Testis (tissue), 3 donors: ENCODE measurements around the gene NPAS2. TPM values are rescaled to one million over a fixed set of nuclear protein-coding genes. Genes with fewer than 3 reads are reported as not detected.

ENCODE experiments used
- DNase-seq: peaks from one replicate; pipeline ENCODE4 v3.0.0-alpha.2; 2019
- H3K27ac ChIP-seq, 2 donors: fragments of 200-600 bp; sonication (generic); one replicate each; pipeline ENCODE4 v1.5.1; 2019
- H3K27me3 ChIP-seq: fragments of 200-600 bp; sonication (generic); one replicate; pipeline ENCODE4 v1.5.1; 2019
- H3K36me3 ChIP-seq: fragments of 200-600 bp; sonication (generic); one replicate; pipeline ENCODE4 v1.5.1; 2017; ENCODE audit warnings: low read depth; ENCODE audit errors: missing control alignments
- H3K4me1 ChIP-seq: fragments of 200-600 bp; sonication (generic); one replicate; pipeline ENCODE4 v1.5.1; 2019
- H3K4me3 ChIP-seq, 2 donors: fragments of 200-600 bp; sonication (generic); one replicate each; pipeline ENCODE4 v1.5.1; 2017 to 2019
- H3K9me3 ChIP-seq: fragments of 200-600 bp; sonication (generic); one replicate; pipeline ENCODE4 v1.5.1; 2017
- POLR2A ChIP-seq: fragments of 450-650 bp; IDR thresholded peaks from one replicate; pipeline ENCODE4 v1.6.1; 2017; ENCODE audit warnings: antibody characterized with exemption, mild to moderate bottlenecking, moderate library complexity
- WGBS, 2 donors: methylation state at CpG; one replicate each; pipeline ENCODE4 v1.1.5; 2018; 5-methylcytosine and 5-hydroxymethylcytosine counted together
- intact Hi-C: fragments of 100-400 bp; cut with DNase I; formaldehyde crosslinking; loops from one replicate; pipeline ENCODE4 v1.15.1; 2023; ENCODE audit warnings: low total_unique reads
- polyA plus RNA-seq: library from polyadenylated mRNA; stranded (reverse); fragments of 350-450 nt; fragmentation: Illumina TruSeq; extraction: RNeasy Lipid Tissue Mini Kit (QIAGEN cat#74804); gene quantifications from one replicate; pipeline ENCODE4 v1.2.3, GENCODE V29; 2014; ENCODE audit warnings: low read depth, low replicate concordance; ENCODE audit not compliant: insufficient read depth
- total RNA-seq, 2 donors: library from RNA; depleted of rRNA; stranded (reverse); fragments of >200 nt; gene quantifications; one replicate each; pipeline ENCODE4 v1.2.3, GENCODE V29; 2016
- TF ChIP-seq, protein P1 (sequence below), 3 experiments: fragments of 450-650 bp in 2 of 3; fragments of 200-600 bp in 1 of 3; sonication (generic) in 1 of 3; IDR thresholded peaks; one replicate each; pipeline ENCODE4 v1.5.1; 2016 to 2019; ENCODE audit warnings: antibody characterized with exemption in 3 of 3, mild to moderate bottlenecking in 2 of 3, moderate library complexity in 1 of 3

NPAS2 gene
- total and polyA plus RNA-seq, 3 donors from 2014 or later, result 20.4 to 64.2 (median 46.7) TPM

DNA sequence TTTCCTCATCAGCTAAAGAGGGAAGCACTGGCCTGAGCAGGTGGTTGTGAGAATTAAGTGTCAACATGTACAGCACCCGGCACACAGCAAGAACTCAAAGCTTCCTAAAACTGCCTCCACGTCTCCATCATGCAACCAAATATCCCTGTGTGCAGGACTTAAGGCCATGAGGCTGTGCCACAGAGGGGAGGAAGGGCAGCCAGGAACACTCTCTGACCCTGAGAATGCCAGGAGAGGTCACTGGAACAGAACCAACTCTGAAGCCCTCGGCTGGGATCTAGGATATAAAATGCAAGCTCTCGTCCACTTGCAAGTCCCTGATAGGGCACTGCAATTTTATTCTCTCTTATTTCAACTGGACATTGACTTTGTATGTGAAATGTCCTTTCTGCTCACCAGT is 12.2 kb upstream of the NPAS2 start:
- no peak for DNase-seq
- Histone ChIP-seq H3K9me3 (no peaks in the 10 kb centered on the region), H3K27me3 (no peaks in the 10 kb centered on the region), H3K36me3 (no peaks in the 10 kb centered on the region), H3K4me1 (no peaks in the 10 kb centered on the region), H3K27ac (no peak overlapping the region), H3K4me3 (no peak overlapping the region)
- TF ChIP-seq, protein P1, sequence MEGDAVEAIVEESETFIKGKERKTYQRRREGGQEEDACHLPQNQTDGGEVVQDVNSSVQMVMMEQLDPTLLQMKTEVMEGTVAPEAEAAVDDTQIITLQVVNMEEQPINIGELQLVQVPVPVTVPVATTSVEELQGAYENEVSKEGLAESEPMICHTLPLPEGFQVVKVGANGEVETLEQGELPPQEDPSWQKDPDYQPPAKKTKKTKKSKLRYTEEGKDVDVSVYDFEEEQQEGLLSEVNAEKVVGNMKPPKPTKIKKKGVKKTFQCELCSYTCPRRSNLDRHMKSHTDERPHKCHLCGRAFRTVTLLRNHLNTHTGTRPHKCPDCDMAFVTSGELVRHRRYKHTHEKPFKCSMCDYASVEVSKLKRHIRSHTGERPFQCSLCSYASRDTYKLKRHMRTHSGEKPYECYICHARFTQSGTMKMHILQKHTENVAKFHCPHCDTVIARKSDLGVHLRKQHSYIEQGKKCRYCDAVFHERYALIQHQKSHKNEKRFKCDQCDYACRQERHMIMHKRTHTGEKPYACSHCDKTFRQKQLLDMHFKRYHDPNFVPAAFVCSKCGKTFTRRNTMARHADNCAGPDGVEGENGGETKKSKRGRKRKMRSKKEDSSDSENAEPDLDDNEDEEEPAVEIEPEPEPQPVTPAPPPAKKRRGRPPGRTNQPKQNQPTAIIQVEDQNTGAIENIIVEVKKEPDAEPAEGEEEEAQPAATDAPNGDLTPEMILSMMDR (IDR thresholded peaks at IDR 0.05), result no peak
- intact Hi-C loops, result no loop called here
- 72 to 81% methylated on average over 4 of the region's 4 CpGs for WGBS, 2 donors

DNA sequence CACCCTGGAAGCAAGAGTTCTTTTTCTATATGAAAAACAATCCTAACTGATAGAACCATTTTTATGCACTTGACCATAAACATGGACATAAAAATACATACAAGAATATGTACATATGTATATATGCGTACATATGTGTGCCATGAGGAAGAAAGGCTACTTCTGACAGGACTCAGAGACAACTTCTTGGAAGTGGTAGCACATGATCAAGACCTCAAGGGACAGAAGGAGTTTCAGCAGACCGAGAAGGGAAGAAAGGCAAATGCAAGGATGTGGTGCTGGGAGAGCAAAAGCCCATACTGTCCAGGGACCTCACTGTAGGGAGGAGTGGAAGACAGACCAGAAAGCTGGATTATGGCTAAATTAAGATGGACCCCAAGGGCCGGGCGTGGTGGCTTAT is 11.4 kb upstream of the NPAS2 start:
- no peak overlapping the region for H3K4me3 ChIP-seq
- no peak overlapping the region for H3K27ac ChIP-seq
- H3K27me3 ChIP-seq, result no peaks in the 10 kb centered on the region
- no peaks in the 10 kb centered on the region for H3K9me3 ChIP-seq
- TF ChIP-seq POLR2A, result no peak
- TF ChIP-seq, protein P1 (IDR thresholded peaks at IDR 0.05), result no peak
- WGBS, 2 donors, result 95 to 97% methylated on average over 4 of the region's 4 CpGs
- intact Hi-C loops, result no loop called here
- no peaks in the 10 kb centered on the region for H3K36me3 ChIP-seq
- DNase-seq, result no peak
- H3K4me1 ChIP-seq, result peaks cover 5% of the 10 kb centered on the region

DNA sequence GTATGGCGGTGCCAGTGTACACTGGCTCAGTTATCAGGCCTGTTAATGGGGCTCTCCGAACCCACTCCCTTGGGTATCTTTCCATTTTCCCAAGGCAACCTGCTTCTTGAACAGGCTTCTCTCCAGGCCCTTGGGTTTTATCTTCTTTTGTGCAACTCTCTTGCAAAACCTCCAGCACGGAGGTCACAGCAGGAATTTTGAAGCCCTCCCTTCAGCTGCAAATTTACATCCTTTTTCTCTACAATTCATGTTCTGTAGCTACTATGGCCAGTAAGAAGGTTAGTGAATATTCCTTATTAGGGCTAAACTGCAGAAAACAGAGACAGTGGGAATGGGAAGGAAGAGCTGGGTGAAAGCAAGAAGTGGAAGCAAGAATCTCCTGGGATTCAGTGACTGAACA is 10.4 kb upstream of the NPAS2 start:
- H3K4me1 ChIP-seq, result peaks cover 9% of the 10 kb centered on the region
- intact Hi-C loops, result no loop called here
- no peak overlapping the region for H3K27ac ChIP-seq
- 68 to 76% methylated on average over 3 of the region's 3 CpGs for WGBS, 2 donors
- H3K9me3 ChIP-seq, result no peaks in the 10 kb centered on the region
- no peaks in the 10 kb centered on the region for H3K36me3 ChIP-seq
- no peaks in the 10 kb centered on the region for H3K27me3 ChIP-seq
- no peak for DNase-seq
- TF ChIP-seq, protein P1 (IDR thresholded peaks at IDR 0.05), result no peak
- no peak for TF ChIP-seq POLR2A
- no peak overlapping the region for H3K4me3 ChIP-seq

DNA sequence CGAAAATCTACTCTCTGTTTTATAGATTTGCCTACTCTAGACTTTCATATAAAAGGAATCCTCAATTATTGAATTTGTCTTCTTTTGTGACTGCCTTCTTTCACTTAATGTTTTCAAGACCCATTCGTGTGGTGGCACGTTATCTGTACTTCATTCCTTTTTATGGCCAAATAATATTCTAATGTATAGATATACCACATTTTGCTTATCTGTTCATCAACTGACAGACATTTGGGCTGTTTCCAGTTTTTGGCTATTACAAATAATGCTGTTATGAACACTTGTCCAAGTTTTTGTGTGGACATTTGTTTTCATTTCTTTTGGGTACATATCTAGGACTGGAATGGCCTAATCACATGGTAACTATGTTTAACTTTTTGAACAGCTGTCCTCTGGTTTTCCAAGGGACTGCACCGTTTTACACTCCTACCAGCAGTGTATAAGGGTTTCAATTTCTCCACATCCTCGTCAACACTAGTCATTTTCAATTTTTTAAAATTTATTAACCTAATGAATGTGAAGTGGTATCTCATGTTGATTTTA is 9.3 kb upstream of the NPAS2 start:
- no peaks in the 10 kb centered on the region for H3K36me3 ChIP-seq
- no peak overlapping the region for H3K27ac ChIP-seq
- TF ChIP-seq POLR2A, result no peak
- TF ChIP-seq, protein P1 (IDR thresholded peaks at IDR 0.05), result no peak
- no peaks in the 10 kb centered on the region for H3K27me3 ChIP-seq
- 86 to 87% methylated on average over 5 of the region's 5 CpGs for WGBS, 2 donors
- DNase-seq, result no peak
- no peaks in the 10 kb centered on the region for H3K9me3 ChIP-seq
- peaks cover 9% of the 10 kb centered on the region for H3K4me1 ChIP-seq
- intact Hi-C loops, result no loop called here
- no peak overlapping the region for H3K4me3 ChIP-seq

DNA sequence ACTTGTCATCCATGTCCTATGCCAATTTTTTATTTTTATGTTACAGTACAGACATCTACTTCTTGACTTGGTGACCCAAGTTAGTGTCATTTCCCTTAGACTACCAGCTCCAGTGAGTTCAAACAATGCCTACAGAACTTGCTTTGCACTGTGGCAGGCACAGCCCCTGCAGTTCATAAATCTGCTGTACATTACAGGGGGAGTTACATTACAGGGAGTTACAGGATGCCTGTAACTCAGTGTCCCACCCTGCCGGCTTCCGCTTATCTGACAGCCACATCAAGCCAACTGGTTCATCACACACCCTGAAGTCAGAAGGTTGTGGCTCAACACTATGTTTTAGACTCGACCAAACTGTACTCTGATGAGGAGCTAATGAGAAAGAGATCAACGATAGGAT is 7.8 kb upstream of the NPAS2 start:
- Histone ChIP-seq H3K27ac (no peak overlapping the region), H3K36me3 (no peaks in the 10 kb centered on the region), H3K27me3 (no peaks in the 10 kb centered on the region), H3K4me3 (no peak overlapping the region), H3K9me3 (no peaks in the 10 kb centered on the region), H3K4me1 (peaks cover 9% of the 10 kb centered on the region)
- DNase-seq, result no peak
- WGBS, 2 donors, result 84 to 86% methylated on average over 4 of the region's 4 CpGs
- TF ChIP-seq, protein P1 (IDR thresholded peaks at IDR 0.05), result no peak
- TF ChIP-seq POLR2A, result no peak
- intact Hi-C loops, result no loop called here
